Mesothelial cell of epicardium (in vitro differentiated cells): ENCODE data around the gene DCAF8L2. TPM values are rescaled to one million over a fixed set of nuclear protein-coding genes. Genes with fewer than 3 reads are reported as not detected.
"Not testable (repeated sequence)": the region's sequence is repeated elsewhere in the genome, so short reads cannot be mapped to it uniquely, and the experiment has no call there.

Experiments used
- DNase-seq, 2 experiments: peaks; one replicate each; pipeline ENCODE4 v3.0.0; 2021; ENCODE audit warnings: low spot score in 2 of 2; ENCODE audit not compliant: unreplicated experiment in 2 of 2
- H3K27ac Mint-ChIP-seq: 2 replicates; pipeline ENCODE4 v1.8.0; 2021; ENCODE audit warnings: mixed read lengths
- H3K27me3 Mint-ChIP-seq: 2 replicates; pipeline ENCODE4 v1.8.0; 2021; ENCODE audit warnings: low read depth, mixed read lengths
- H3K36me3 Mint-ChIP-seq: 2 replicates; pipeline ENCODE4 v1.8.0; 2021; ENCODE audit warnings: mixed read lengths
- H3K4me1 Mint-ChIP-seq: 2 replicates; pipeline ENCODE4 v1.8.0; 2021; ENCODE audit warnings: mixed read lengths
- H3K4me3 Mint-ChIP-seq: 2 replicates; pipeline ENCODE4 v1.8.0; 2021; ENCODE audit warnings: mild to moderate bottlenecking, moderate library complexity, mixed read lengths
- H3K9me3 Mint-ChIP-seq: 2 replicates; pipeline ENCODE4 v1.8.0; 2021; ENCODE audit warnings: mixed read lengths
- total RNA-seq: library from RNA; stranded (reverse); gene quantifications from 3 replicates; pipeline ENCODE4 v1.2.1, GENCODE V29; 2021
- TF ChIP-seq, protein P1 (sequence below): fragments of 200-600 bp; sonication (generic); IDR thresholded peaks from one replicate; pipeline ENCODE4 v1.5.0; 2021; ENCODE audit warnings: antibody characterized with exemption; ENCODE audit not compliant: unreplicated experiment

Gene DCAF8L2
- total RNA-seq, 1 donor from 2014 or later: 0.11 TPM

DNA sequence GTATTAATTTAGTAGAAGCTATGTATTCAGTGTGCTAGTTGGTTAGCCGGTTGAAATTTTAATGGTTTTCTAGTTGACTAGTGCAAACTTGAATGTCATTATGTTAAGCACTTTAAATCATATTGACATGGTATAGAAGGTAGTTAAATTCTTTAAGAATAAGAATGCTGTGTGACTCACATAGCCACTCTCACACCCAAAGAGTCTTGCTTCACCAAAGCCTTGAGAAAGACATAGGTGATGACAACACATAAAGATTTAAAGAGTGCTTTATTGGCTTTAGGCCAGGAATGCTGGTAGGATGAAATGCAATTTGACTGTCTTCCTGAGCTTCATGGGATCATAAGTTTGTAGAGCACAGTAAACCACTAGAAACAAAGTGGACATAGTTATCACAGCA lies 85.3 kb downstream of the DCAF8L2 start:
- TF ChIP-seq, protein P1, sequence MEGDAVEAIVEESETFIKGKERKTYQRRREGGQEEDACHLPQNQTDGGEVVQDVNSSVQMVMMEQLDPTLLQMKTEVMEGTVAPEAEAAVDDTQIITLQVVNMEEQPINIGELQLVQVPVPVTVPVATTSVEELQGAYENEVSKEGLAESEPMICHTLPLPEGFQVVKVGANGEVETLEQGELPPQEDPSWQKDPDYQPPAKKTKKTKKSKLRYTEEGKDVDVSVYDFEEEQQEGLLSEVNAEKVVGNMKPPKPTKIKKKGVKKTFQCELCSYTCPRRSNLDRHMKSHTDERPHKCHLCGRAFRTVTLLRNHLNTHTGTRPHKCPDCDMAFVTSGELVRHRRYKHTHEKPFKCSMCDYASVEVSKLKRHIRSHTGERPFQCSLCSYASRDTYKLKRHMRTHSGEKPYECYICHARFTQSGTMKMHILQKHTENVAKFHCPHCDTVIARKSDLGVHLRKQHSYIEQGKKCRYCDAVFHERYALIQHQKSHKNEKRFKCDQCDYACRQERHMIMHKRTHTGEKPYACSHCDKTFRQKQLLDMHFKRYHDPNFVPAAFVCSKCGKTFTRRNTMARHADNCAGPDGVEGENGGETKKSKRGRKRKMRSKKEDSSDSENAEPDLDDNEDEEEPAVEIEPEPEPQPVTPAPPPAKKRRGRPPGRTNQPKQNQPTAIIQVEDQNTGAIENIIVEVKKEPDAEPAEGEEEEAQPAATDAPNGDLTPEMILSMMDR: no peak
- H3K4me3 Mint-ChIP-seq: no peak overlapping the region
- peaks cover 46% of the 10 kb centered on the region for H3K9me3 Mint-ChIP-seq
- no peak for DNase-seq
- H3K36me3 Mint-ChIP-seq: no peaks in the 10 kb centered on the region
- H3K27me3 Mint-ChIP-seq: no peaks in the 10 kb centered on the region
- peaks cover 9% of the 10 kb centered on the region for H3K4me1 Mint-ChIP-seq
- no peak overlapping the region for H3K27ac Mint-ChIP-seq

DNA sequence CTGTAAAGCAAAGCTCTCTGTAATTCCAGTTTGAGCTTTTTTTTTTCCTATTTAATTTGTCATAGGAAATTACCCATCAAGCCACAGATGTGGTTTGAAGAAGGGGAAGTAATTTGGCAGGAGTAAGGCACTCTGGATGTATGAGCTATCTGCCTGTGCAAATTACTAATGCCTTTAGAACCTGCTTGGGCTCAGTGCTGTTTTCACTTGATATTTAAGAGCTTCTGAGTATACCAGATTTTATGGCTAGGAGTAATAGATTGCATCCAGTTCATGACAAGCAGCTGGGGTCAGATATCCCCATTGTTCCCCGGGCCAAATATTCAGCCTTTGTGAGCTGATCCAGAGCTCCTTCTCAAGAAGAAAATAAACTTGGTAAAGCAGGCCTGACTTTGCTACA lies 89.1 kb downstream of the DCAF8L2 start:
- Mint-ChIP-seq H3K4me1 (peaks cover 9% of the 10 kb centered on the region), H3K36me3 (no peaks in the 10 kb centered on the region), H3K9me3 (peaks cover 49% of the 10 kb centered on the region), H3K27ac (no peak overlapping the region), H3K27me3 (no peaks in the 10 kb centered on the region), H3K4me3 (no peak overlapping the region)
- TF ChIP-seq, protein P1: no peak
- DNase-seq: no peak

DNA sequence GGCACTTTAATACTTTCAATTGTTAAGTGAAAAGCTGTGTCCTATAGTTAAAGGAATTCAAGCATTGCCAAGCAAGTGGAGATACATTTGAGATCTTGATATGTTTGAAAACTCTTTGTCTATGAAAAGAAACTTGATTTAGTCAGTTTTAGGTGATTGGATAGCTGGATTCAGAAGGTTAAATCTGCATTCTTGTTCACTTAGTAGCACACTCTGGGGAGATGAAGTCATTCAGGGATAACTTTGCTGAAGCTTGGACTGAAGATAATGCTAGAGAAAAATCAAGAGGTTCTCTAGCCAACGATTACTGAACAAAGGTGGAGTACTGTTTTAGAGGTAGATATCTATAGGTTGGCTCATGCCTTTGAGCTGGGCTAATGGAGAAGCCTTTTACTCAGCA lies 90.6 kb downstream of the DCAF8L2 start:
- H3K4me3 Mint-ChIP-seq: no peak overlapping the region
- no peak overlapping the region for H3K27ac Mint-ChIP-seq
- no peak for DNase-seq

DNA sequence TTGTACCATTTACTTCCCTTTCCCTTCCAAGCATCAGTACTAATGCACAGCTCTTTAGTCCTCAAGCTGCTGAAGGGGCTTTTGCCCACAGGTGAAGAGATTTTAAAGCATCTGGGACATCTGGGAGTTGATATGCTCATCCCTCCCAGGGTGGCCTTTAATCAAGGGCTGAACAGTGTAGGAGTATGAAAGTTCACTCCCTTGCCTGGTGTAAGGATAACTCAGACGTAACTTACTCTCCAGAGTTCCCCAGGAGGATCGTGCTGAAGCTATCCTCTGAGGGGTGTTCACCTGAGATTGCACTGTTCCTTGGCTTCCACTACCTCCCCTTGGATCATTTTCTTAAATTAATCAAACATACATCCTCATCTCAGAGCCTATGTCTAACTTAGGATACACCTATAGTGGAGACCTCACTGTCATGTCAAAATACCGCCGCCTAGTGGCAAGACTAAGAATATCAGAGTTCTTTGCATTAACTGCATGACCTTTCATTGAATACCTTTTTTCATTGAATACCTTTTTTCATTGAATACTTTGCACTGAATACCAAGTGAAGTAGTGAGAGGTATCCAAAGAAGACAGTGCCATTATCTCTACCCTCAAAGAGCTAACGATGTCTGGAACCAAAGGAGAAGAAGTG lies 93.5 kb downstream of the DCAF8L2 start:
- not testable (repeated sequence) for H3K36me3 Mint-ChIP-seq, H3K4me3 Mint-ChIP-seq, DNase-seq, H3K27me3 Mint-ChIP-seq, H3K27ac Mint-ChIP-seq, H3K4me1 Mint-ChIP-seq
- H3K9me3 Mint-ChIP-seq: peaks cover 31% of the 10 kb centered on the region
- TF ChIP-seq, protein P1: peak; percentile 62

More for the DNA sequence above, 90.6 kb downstream of the DCAF8L2 start:
- TF ChIP-seq, protein P1: no peak
- peaks cover 46% of the 10 kb centered on the region for H3K9me3 Mint-ChIP-seq
- H3K4me1 Mint-ChIP-seq: peaks cover 4% of the 10 kb centered on the region
- no peaks in the 10 kb centered on the region for H3K27me3 Mint-ChIP-seq
- no peaks in the 10 kb centered on the region for H3K36me3 Mint-ChIP-seq

DNA sequence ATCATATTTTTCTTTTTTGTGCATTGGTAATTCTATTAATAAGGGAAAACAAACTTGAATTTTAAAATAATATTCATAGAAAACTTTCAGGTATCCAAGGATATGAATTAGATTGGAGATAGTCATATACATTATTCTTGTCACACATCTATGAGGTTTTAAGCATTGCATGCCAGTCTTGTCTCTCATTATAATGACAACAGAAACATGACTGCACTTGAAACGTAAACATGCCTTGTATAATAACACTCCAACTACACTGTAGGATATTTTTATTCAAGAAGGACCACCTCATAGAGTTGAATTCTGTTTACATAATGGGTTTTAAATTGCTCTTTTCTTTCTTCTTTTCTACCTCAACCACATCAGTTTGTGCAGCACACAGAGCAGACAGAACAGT lies 104.5 kb downstream of the DCAF8L2 start:
- Mint-ChIP-seq H3K36me3 (no peaks in the 10 kb centered on the region), H3K4me1 (no peaks in the 10 kb centered on the region), H3K27ac (no peak overlapping the region), H3K27me3 (no peaks in the 10 kb centered on the region), H3K4me3 (no peak overlapping the region), H3K9me3 (peaks cover 37% of the 10 kb centered on the region)
- no peak for DNase-seq
- TF ChIP-seq, protein P1: no peak
